ENCODE measurements around the gene FBXL12.

The FBXL12 gene

DNA sequence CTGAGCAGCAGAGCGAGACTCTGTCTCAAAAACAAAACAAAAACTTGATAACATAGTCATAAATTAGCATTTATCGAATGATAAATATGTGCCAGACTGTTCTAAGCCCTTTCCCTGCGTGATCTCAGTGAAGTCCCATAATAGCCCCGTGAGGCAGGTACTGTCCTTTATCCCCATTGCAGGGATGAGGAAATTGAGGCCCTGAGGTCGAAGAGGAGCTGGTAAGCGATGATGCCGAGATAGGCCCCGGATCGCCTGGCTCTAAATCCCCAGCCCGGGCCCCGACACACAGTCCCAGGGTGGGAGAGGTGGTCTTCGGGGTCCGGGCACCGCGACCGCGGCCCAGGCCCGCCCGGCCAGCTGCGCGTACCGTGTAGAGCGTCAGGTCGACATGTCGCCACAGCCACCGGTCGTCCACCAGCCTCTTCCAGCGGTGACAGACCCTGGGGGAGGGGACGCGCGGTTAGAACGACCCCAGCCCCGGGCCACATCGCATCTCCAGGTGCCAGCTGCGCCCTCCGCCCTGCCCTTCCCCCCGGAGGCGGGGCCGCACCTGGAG is 625 bp downstream of the FBXL12 start:
- Histone ChIP-seq H3K27ac (ENCODE audit: extremely low read depth, low read depth, low read length) (peak overlapping the region; percentile 58), H3K4me1 (ENCODE audit: control insufficient read depth, insufficient read depth, low read length) (peaks cover 4% of the 10 kb centered on the region; the same call in 1 of the 2 replicates), H3K36me3 (ENCODE audit: control insufficient read depth in 2 of 2, insufficient read depth in 1 of 2, low read length in 2 of 2) (peaks cover 8 to 13% of the 10 kb centered on the region in 2 experiments; a peak in 2 of 3 replicates), H3K9me3 (ENCODE audit: control insufficient read depth, insufficient read depth, low read depth, low read length) (no peaks in the 10 kb centered on the region), H3K4me3 (ENCODE audit: low read depth, low read length) (peak overlapping the region; percentile 100)
- ChIA-PET POLR2A (interaction anchor here (0.6 to 1.9 kb wide), 7 partner anchors 9 to 50 kb away, joined by 3 to 29 read pairs (median 4); partner anchors contain the start of genes PIN1, UBL5 and ZNF846), CTCF (interaction anchor here (0.6 kb wide), 1 partner anchor 425 kb away, joined by 4 read pairs; no protein-coding TSS in a partner anchor)
- TF ChIP-seq, protein P1, sequence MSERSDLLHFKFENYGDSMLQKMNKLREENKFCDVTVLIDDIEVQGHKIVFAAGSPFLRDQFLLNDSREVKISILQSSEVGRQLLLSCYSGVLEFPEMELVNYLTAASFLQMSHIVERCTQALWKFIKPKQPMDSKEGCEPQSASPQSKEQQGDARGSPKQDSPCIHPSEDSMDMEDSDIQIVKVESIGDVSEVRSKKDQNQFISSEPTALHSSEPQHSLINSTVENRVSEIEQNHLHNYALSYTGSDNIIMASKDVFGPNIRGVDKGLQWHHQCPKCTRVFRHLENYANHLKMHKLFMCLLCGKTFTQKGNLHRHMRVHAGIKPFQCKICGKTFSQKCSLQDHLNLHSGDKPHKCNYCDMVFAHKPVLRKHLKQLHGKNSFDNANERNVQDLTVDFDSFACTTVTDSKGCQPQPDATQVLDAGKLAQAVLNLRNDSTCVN (tag by site-specific recombination; optimal IDR thresholded peaks at IDR 0.05), result peak; percentile 32
- no peak for TF ChIP-seq ZNF707 (tag by site-specific recombination; IDR thresholded peaks at IDR 0.05)
- peak; percentile 72; the same call in 1 of the 2 replicates for TF ChIP-seq ZBTB17 (tag by site-specific recombination; IDR thresholded peaks at IDR 0.05)
- 0 out of 2 replicates have a peak, but pooled peaks have one; percentile 23 for TF ChIP-seq ZBTB20 (tag by site-specific recombination; IDR thresholded peaks at IDR 0.05)
- TF ChIP-seq ZFP37 (tag by site-specific recombination; IDR thresholded peaks at IDR 0.05), result 0 out of 2 replicates have a peak, but pooled peaks have one; percentile 35
- no peak for TF ChIP-seq ZNF121 (tag by site-specific recombination; IDR thresholded peaks at IDR 0.05)
- TF ChIP-seq ZNF473 (tag by site-specific recombination; IDR thresholded peaks at IDR 0.05), result no peak
- TF ChIP-seq, protein P2, sequence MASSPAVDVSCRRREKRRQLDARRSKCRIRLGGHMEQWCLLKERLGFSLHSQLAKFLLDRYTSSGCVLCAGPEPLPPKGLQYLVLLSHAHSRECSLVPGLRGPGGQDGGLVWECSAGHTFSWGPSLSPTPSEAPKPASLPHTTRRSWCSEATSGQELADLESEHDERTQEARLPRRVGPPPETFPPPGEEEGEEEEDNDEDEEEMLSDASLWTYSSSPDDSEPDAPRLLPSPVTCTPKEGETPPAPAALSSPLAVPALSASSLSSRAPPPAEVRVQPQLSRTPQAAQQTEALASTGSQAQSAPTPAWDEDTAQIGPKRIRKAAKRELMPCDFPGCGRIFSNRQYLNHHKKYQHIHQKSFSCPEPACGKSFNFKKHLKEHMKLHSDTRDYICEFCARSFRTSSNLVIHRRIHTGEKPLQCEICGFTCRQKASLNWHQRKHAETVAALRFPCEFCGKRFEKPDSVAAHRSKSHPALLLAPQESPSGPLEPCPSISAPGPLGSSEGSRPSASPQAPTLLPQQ (tag by site-specific recombination; IDR thresholded peaks at IDR 0.05), result 0 out of 2 replicates have a peak, but pooled peaks have one; percentile 52
- TF ChIP-seq ZNF623 (tag by site-specific recombination; IDR thresholded peaks at IDR 0.05), result no peak
- TF ChIP-seq, protein P3, sequence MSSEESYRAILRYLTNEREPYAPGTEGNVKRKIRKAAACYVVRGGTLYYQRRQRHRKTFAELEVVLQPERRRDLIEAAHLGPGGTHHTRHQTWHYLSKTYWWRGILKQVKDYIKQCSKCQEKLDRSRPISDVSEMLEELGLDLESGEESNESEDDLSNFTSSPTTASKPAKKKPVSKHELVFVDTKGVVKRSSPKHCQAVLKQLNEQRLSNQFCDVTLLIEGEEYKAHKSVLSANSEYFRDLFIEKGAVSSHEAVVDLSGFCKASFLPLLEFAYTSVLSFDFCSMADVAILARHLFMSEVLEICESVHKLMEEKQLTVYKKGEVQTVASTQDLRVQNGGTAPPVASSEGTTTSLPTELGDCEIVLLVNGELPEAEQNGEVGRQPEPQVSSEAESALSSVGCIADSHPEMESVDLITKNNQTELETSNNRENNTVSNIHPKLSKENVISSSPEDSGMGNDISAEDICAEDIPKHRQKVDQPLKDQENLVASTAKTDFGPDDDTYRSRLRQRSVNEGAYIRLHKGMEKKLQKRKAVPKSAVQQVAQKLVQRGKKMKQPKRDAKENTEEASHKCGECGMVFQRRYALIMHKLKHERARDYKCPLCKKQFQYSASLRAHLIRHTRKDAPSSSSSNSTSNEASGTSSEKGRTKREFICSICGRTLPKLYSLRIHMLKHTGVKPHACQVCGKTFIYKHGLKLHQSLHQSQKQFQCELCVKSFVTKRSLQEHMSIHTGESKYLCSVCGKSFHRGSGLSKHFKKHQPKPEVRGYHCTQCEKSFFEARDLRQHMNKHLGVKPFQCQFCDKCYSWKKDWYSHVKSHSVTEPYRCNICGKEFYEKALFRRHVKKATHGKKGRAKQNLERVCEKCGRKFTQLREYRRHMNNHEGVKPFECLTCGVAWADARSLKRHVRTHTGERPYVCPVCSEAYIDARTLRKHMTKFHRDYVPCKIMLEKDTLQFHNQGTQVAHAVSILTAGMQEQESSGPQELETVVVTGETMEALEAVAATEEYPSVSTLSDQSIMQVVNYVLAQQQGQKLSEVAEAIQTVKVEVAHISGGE (tag by site-specific recombination; conservative IDR thresholded peaks at IDR 0.05; ENCODE audit: low read depth), result no peak
- 0 out of 2 replicates have a peak, but pooled peaks have one; percentile 16 for TF ChIP-seq KLF16 (tag by site-specific recombination; IDR thresholded peaks at IDR 0.05)
- TF ChIP-seq ZFHX2 (tag by site-specific recombination; conservative IDR thresholded peaks at IDR 0.05), result no peak

DNA sequence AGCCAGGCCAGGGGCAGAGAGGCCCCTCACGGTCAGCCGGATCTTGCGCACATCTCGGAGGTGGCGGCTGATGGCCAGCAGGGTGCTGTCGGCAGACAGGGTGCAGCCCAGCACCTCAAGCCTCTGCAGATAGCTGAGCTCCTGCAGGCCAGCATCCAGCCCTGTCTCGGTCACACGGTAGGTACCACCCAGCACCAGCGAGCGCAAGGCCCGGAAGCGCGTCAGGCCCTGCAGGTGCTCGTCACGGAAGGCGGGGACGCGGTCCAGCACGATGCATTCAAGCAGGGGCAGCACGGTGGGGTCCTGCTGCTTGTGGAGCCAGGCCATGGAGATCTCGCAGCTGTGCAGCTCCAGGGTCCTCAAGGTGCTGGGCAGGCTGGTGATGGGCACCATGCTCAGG is 7.7 kb downstream of the FBXL12 start:
- ChIA-PET POLR2A (no interaction called here), CTCF (interaction anchor here (0.6 kb wide), 2 partner anchors 27 to 661 kb away, joined by 4 to 5 read pairs; no protein-coding TSS in a partner anchor)
- TF ChIP-seq ZFP3 (tag by site-specific recombination; IDR thresholded peaks at IDR 0.05; ENCODE audit: low read depth), result no peak
- no peak for TF ChIP-seq SCRT1 (tag by site-specific recombination; IDR thresholded peaks at IDR 0.05; ENCODE audit: borderline replicate concordance)
- no peak for TF ChIP-seq HOXA7 (CRISPR knock-in tag; IDR thresholded peaks at IDR 0.05; ENCODE audit: borderline replicate concordance)
- no peak for TF ChIP-seq ZNF175 (tag by site-specific recombination; IDR thresholded peaks at IDR 0.05)
- Histone ChIP-seq H3K9me3 (ENCODE audit: control insufficient read depth, insufficient read depth, low read depth, low read length) (no peaks in the 10 kb centered on the region), H3K4me1 (ENCODE audit: control insufficient read depth, insufficient read depth, low read length) (no peaks in the 10 kb centered on the region), H3K4me3 (ENCODE audit: low read depth, low read length) (no peak overlapping the region), H3K27ac (ENCODE audit: extremely low read depth, low read depth, low read length) (no peak overlapping the region), H3K36me3 (ENCODE audit: control insufficient read depth in 2 of 2, insufficient read depth in 1 of 2, low read length in 2 of 2) (peaks cover 36 to 56% of the 10 kb centered on the region in 2 experiments; a peak in 2 of 3 replicates)
